Testis (tissue), 2 donors: ENCODE data around the gene MYO1E.

Experiments
- CTCF ChIP-seq, 3 experiments: fragments of 450-650 bp in 2 of 3; fragments of 200-600 bp in 1 of 3; sonication (generic) in 1 of 3; IDR thresholded peaks; one replicate each; pipeline ENCODE4 v1.5.1; 2016 to 2019; ENCODE audit warnings: antibody characterized with exemption in 3 of 3, mild to moderate bottlenecking in 2 of 3, moderate library complexity in 1 of 3
- POLR2A ChIP-seq: fragments of 450-650 bp; IDR thresholded peaks from one replicate; pipeline ENCODE4 v1.6.1; 2017; ENCODE audit warnings: antibody characterized with exemption, mild to moderate bottlenecking, moderate library complexity

- TF ChIP-seq POLR2A (no peak), CTCF (IDR thresholded peaks at IDR 0.05) (no peak)
Observed at GRCh38 chr15:59236394-59236793, 136.3 kb downstream of the MYO1E start.
